Sigmoid colon (tissue), 4 donors: ENCODE data around the gene CARD19.

Source experiments
- EP300 ChIP-seq, 4 donors: sonication (generic); formaldehyde crosslinking; IDR thresholded peaks; one replicate each; pipeline ENCODE4 v1.6.1; 2017; ENCODE audit warnings: antibody characterized with exemption in 4 of 4
- POLR2A ChIP-seq, 2 donors: fragments of 450-650 bp; IDR thresholded peaks; one replicate each; pipeline ENCODE4 v1.6.1; 2016; ENCODE audit warnings: antibody characterized with exemption in 2 of 2, mild to moderate bottlenecking in 2 of 2, moderate library complexity in 2 of 2

DNA sequence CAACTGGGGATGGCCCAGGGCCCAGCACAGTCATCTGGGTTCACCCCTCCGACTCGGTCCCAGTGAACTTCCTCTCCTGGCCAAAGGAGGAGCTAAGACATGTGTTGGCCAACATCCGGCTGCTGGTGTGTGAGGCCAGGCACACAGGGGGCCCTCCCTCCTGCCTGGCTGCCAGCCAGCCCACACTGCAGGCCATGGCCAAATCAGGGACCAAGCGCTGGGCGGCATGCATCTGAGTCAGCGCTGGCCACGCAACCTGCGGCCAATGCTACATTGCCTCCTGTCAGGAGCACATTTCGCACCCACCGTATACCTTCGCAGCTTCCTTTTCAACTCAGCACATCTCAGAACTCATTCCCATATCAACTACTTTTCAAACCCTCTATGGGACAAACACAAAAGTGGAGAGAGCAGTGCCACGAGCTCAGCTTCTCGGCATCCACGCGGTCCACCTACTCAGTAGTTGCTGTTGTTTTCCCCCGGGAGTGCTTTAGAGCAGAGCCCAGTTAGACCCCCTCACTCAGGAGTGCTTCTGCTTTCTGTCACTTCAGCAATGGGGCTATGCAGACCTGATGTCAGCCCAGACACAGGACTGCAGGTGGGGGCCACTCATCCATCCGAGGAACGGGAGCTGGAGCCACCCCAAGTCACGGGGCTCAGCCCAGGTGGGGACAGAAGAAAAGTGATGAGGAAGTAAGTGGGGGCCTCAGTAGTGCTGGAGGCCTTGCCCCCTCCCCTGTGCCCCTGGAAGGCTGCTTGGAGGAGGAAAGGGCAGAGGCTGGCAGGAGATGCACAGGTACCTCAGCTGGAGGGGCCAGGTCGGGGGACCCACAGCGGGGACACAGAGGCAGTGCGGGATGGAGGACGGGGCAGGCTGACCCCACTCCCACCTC is 24.2 kb downstream of the CARD19 start:
- TF ChIP-seq POLR2A (IDR thresholded peaks at IDR 0.05), result no peak
- TF ChIP-seq EP300 (IDR thresholded peaks at IDR 0.05), result peak in 1 of 4 donors; percentile 63
